CD14-positive monocyte (primary cell): ENCODE measurements around the gene TAF10. TPM values are rescaled to one million over a fixed set of nuclear protein-coding genes. Genes with fewer than 3 reads are reported as not detected.
A peak's percentile ranks its signal among the peaks of the same experiment; 100 is the strongest.

ENCODE experiments used
- DNase-seq, 3 donors: peaks; one replicate each; pipeline ENCODE4 v3.0.0-alpha.2; 2011 to 2022
- H2AFZ ChIP-seq: 2 replicates; pipeline ENCODE4 v1.6.0; 2012; ENCODE audit warnings: mild to moderate bottlenecking, low read depth, low read length, inconsistent platforms; ENCODE audit not compliant: insufficient read depth, poor library complexity, severe bottlenecking
- H3K27ac ChIP-seq, 2 donors: 1 replicate in 1 of 2; 2 replicates in 1 of 2; pipeline ENCODE4 v1.5.1; 2012 to 2013; ENCODE audit warnings: low read length in 2 of 2, control low read depth in 1 of 2, inconsistent platforms in 1 of 2, low read depth in 1 of 2, mild to moderate bottlenecking in 1 of 2
- H3K27me3 ChIP-seq, 2 donors: one replicate each; pipeline versions ENCODE4 v1.6.0 to v1.6.1; 2011 to 2013; ENCODE audit warnings: low read length in 2 of 2; ENCODE audit not compliant: control insufficient read depth in 2 of 2, insufficient read depth in 2 of 2
- H3K36me3 ChIP-seq, 2 donors: replicated peaks in 1 of 2; 1 replicate in 1 of 2; 2 replicates in 1 of 2; pipeline versions ENCODE4 v1.5.1 to v1.6.1; 2012 to 2013; ENCODE audit warnings: low read length in 2 of 2, control low read depth in 1 of 2, inconsistent platforms in 1 of 2, mild to moderate bottlenecking in 1 of 2; ENCODE audit not compliant: insufficient read depth in 2 of 2, control insufficient read depth in 1 of 2
- H3K4me1 ChIP-seq, 2 donors: 1 replicate in 1 of 2; 2 replicates in 1 of 2; pipeline versions ENCODE4 v1.5.1 to v1.6.1; 2012 to 2013; ENCODE audit warnings: low read length in 2 of 2, control low read depth in 1 of 2, inconsistent platforms in 1 of 2, mild to moderate bottlenecking in 1 of 2, moderate library complexity in 1 of 2; ENCODE audit not compliant: insufficient read depth in 2 of 2, control insufficient read depth in 1 of 2
- H3K4me2 ChIP-seq: replicated peaks from 2 replicates; pipeline ENCODE3; 2012; ENCODE audit warnings: low read length, moderate library complexity, mild to moderate bottlenecking; ENCODE audit not compliant: poor library complexity, severe bottlenecking; ENCODE audit errors: extremely low read depth
- H3K4me3 ChIP-seq, 3 experiments: fragments of 200-600 bp in 1 of 3; sonication (generic) in 1 of 3; replicated peaks in 1 of 3; 1 replicate in 2 of 3; 2 replicates in 1 of 3; pipeline ENCODE4 v1.5.1; 2011 to 2013; ENCODE audit warnings: low read length in 3 of 3, mild to moderate bottlenecking in 3 of 3, control low read depth in 2 of 3, low read depth in 2 of 3, inconsistent platforms in 1 of 3, moderate library complexity in 1 of 3
- H3K79me2 ChIP-seq: 2 replicates; pipeline ENCODE4 v1.6.0; 2012; ENCODE audit warnings: mild to moderate bottlenecking, control low read depth, inconsistent platforms, low read length, moderate library complexity; ENCODE audit not compliant: insufficient read depth
- H3K9ac ChIP-seq: 2 replicates; pipeline ENCODE4 v1.6.0; 2017; ENCODE audit warnings: low read length, mild to moderate bottlenecking; ENCODE audit not compliant: insufficient read depth, poor library complexity, severe bottlenecking
- H3K9me3 ChIP-seq, 2 donors: replicated peaks in 1 of 2; 1 replicate in 1 of 2; 2 replicates in 1 of 2; pipeline versions ENCODE4 v1.5.1 to v1.6.1; 2012 to 2013; ENCODE audit warnings: low read length in 2 of 2, control low read depth in 1 of 2; ENCODE audit not compliant: control insufficient read depth in 1 of 2, insufficient read depth in 1 of 2
- H4K20me1 ChIP-seq: 2 replicates; pipeline ENCODE4 v1.6.0; 2012; ENCODE audit warnings: mild to moderate bottlenecking, low read length, control low read depth, moderate library complexity; ENCODE audit not compliant: insufficient read depth
- H3K27ac Mint-ChIP-seq, 7 donors: one replicate each; pipeline ENCODE4 v1.8.0; 2020; ENCODE audit warnings: mild to moderate bottlenecking in 7 of 7, mixed read lengths in 7 of 7, moderate library complexity in 6 of 7, inconsistent platforms in 2 of 7
- H3K27me3 Mint-ChIP-seq, 3 donors: one replicate each; pipeline ENCODE4 v1.8.0; 2021 to 2022; ENCODE audit warnings: low read depth in 3 of 3, mild to moderate bottlenecking in 3 of 3, mixed read lengths in 3 of 3, moderate library complexity in 3 of 3, inconsistent platforms in 1 of 3
- H3K36me3 Mint-ChIP-seq, 2 donors: one replicate each; pipeline ENCODE4 v1.8.0; 2020; ENCODE audit warnings: mixed read lengths in 2 of 2, inconsistent platforms in 1 of 2, mild to moderate bottlenecking in 1 of 2
- H3K4me1 Mint-ChIP-seq: one replicate; pipeline ENCODE4 v1.8.0; 2020; ENCODE audit warnings: mild to moderate bottlenecking, mixed read lengths
- H3K4me3 Mint-ChIP-seq, 2 donors: one replicate each; pipeline ENCODE4 v1.8.0; 2020; ENCODE audit warnings: mild to moderate bottlenecking in 2 of 2, mixed read lengths in 2 of 2, moderate library complexity in 1 of 2
- H3K9me3 Mint-ChIP-seq, 7 donors: one replicate each; pipeline ENCODE4 v1.8.0; 2020 to 2022; ENCODE audit warnings: mixed read lengths in 7 of 7, mild to moderate bottlenecking in 6 of 7, moderate library complexity in 6 of 7, inconsistent platforms in 2 of 7
- CTCF ChIP-seq: fragments of 200-600 bp; IDR thresholded peaks from one replicate; pipeline ENCODE4 v1.8.0; 2022; ENCODE audit warnings: antibody characterized with exemption, mild to moderate bottlenecking
- WGBS: methylation state at CpG from one replicate; pipeline ENCODE4 v1.1.5; 2013; ENCODE audit warnings: missing lambda C conversion rate; ENCODE audit not compliant: insufficient coverage; 5-methylcytosine and 5-hydroxymethylcytosine counted together
- intact Hi-C, 2 donors: fragments of 100-400 bp; cut with micrococcal nuclease; formaldehyde crosslinking; loops; one replicate each; pipeline versions ENCODE4 v1.15.0 to v1.15.1; 2023
- polyA plus RNA-seq, 3 donors: library from polyadenylated mRNA; depleted of rRNA in 1 of 3; unstranded in 2 of 3; stranded (reverse) in 1 of 3; fragments of 300-500 nt in 2 of 3; fragments of >200 nt in 1 of 3; fragmentation: Illumina TruSeq in 2 of 3; gene quantifications; 1 replicate in 2 of 3; 2 replicates in 1 of 3; pipeline ENCODE4 v1.2.3, GENCODE V29; 2012 to 2021

TAF10 gene
- polyA plus RNA-seq, 3 donors: 137 to 233 (median 232) TPM

- Histone ChIP-seq H3K79me2 (no peaks in the 10 kb centered on the region), H3K9ac (no peak overlapping the region), H3K27me3 (no peaks in the 10 kb centered on the region), H4K20me1 (no peaks in the 10 kb centered on the region), H3K4me1 (peaks cover 37 to 40% of the 10 kb centered on the region in 2 donors), H3K27ac (peak overlapping the region; percentile 80 to 93), H2AFZ (no peak overlapping the region), H3K9me3 (no peaks in the 10 kb centered on the region), H3K4me3 (no peak overlapping the region), H3K36me3 (no peaks in the 10 kb centered on the region), H3K4me2 (no peak overlapping the region)
- no peak overlapping the region for H3K27ac Mint-ChIP-seq
- DNase-seq: no peak
- no peaks in the 10 kb centered on the region for H3K9me3 Mint-ChIP-seq
- no peaks in the 10 kb centered on the region for H3K27me3 Mint-ChIP-seq
- 89% methylated on average over 3 of the region's 3 CpGs for WGBS
- intact Hi-C loops: loop anchor here in 1 of 2 donors (5.0 kb wide), 1 partner anchor 34 kb away; the partner anchor contains the start of genes ILK and RRP8
- H3K4me1 Mint-ChIP-seq: no peaks in the 10 kb centered on the region
- TF ChIP-seq CTCF: no peak
- no peaks in the 10 kb centered on the region for H3K36me3 Mint-ChIP-seq
- no peak overlapping the region for H3K4me3 Mint-ChIP-seq
Measured at GRCh38 chr11:6636480-6636879, 24.5 kb upstream of the TAF10 start.

GRCh38 chr11:6635082-6635932, 23.3 kb upstream of the TAF10 start:
- Mint-ChIP-seq H3K36me3 (no peaks in the 10 kb centered on the region), H3K4me1 (no peaks in the 10 kb centered on the region), H3K4me3 (peak overlapping the region in 1 of 2 donors; percentile 17), H3K27me3 (peaks cover 0 to 2% (median 0%) of the 10 kb centered on the region in 3 donors), H3K9me3 (peaks cover 0 to 3% (median 0%) of the 10 kb centered on the region in 7 donors), H3K27ac (peak overlapping the region in 1 of 7 donors; percentile 22)
- Histone ChIP-seq H3K4me1 (peaks cover 37 to 40% of the 10 kb centered on the region in 2 donors), H3K4me3 (peak overlapping the region in 1 of 3 experiments; percentile 35), H3K27me3 (no peaks in the 10 kb centered on the region), H3K27ac (peak overlapping the region; percentile 80 to 93), H3K36me3 (no peaks in the 10 kb centered on the region), H2AFZ (peak overlapping the region; percentile 80), H4K20me1 (no peaks in the 10 kb centered on the region), H3K79me2 (no peaks in the 10 kb centered on the region), H3K9ac (peak overlapping the region; percentile 47), H3K9me3 (no peaks in the 10 kb centered on the region), H3K4me2 (peak overlapping the region; percentile 51)
- peak; percentile 67 to 84 (median 83) for DNase-seq
- WGBS: 5% methylated on average over 4 of the region's 10 CpGs
- intact Hi-C loops: loop anchor here in 1 of 2 donors (5.0 kb wide), 1 partner anchor 33 kb away; the partner anchor contains the start of genes ILK and RRP8
- TF ChIP-seq CTCF: no peak
